Measurements from ENCODE around the gene EEF1AKMT2. TPM values are rescaled to one million over a fixed set of nuclear protein-coding genes. Genes with fewer than 3 reads are reported as not detected.

EEF1AKMT2 gene
- total RNA-seq, 2 experiments from 2014 or later, result 14.4 to 16.7 TPM

- H3K4me1 Mint-ChIP-seq (ENCODE audit: low read depth), result peaks cover 100% of the 10 kb centered on the region
- no peaks in the 10 kb centered on the region for H3K27me3 Mint-ChIP-seq
- ChIA-PET POLR2A (interaction anchor here (0.8 to 1.0 kb wide), 2 partner anchors 9 to 101 kb away, joined by 3 to 4 read pairs; no protein-coding TSS in a partner anchor), CTCF (interaction anchor here (16.7 kb wide), 1 partner anchor 16 kb away, joined by 253 read pairs; no protein-coding TSS in a partner anchor)
- TF ChIP-seq, protein P1, sequence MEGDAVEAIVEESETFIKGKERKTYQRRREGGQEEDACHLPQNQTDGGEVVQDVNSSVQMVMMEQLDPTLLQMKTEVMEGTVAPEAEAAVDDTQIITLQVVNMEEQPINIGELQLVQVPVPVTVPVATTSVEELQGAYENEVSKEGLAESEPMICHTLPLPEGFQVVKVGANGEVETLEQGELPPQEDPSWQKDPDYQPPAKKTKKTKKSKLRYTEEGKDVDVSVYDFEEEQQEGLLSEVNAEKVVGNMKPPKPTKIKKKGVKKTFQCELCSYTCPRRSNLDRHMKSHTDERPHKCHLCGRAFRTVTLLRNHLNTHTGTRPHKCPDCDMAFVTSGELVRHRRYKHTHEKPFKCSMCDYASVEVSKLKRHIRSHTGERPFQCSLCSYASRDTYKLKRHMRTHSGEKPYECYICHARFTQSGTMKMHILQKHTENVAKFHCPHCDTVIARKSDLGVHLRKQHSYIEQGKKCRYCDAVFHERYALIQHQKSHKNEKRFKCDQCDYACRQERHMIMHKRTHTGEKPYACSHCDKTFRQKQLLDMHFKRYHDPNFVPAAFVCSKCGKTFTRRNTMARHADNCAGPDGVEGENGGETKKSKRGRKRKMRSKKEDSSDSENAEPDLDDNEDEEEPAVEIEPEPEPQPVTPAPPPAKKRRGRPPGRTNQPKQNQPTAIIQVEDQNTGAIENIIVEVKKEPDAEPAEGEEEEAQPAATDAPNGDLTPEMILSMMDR (IDR thresholded peaks at IDR 0.05), result no peak
- H3K4me3 Mint-ChIP-seq, result peak overlapping the region; percentile 39
- intact Hi-C loops (cut with DNase I, micrococcal nuclease), result loop anchor here in 1 of 2 experiments (5.0 kb wide), 1 partner anchor 90 kb away; no protein-coding TSS in a partner anchor
- Histone ChIP-seq H3K36me3 (ENCODE audit: insufficient read depth, low read length) (no peaks in the 10 kb centered on the region), H3K4me1 (ENCODE audit: insufficient read depth, low read length) (peaks cover 99% of the 10 kb centered on the region), H3K9me3 (ENCODE audit: control insufficient read depth in 1 of 2, insufficient read depth in 1 of 2, low read length in 2 of 2) (no peaks in the 10 kb centered on the region), H3K27me3 (ENCODE audit: control insufficient read depth in 1 of 2, insufficient read depth in 2 of 2, low read length in 2 of 2) (no peaks in the 10 kb centered on the region), H3K4me3 (ENCODE audit: low read length) (no peak overlapping the region), H3K27ac (ENCODE audit: low read depth in 1 of 2, low read length in 2 of 2) (no peak overlapping the region)
- ATAC-seq (ENCODE audit: poor library complexity), result no peak
- peak in 1 of 14 experiments; percentile 3 for DNase-seq
- no peaks in the 10 kb centered on the region for H3K9me3 Mint-ChIP-seq
- peaks cover 16% of the 10 kb centered on the region for H3K36me3 Mint-ChIP-seq (ENCODE audit: low read depth)
- H3K27ac Mint-ChIP-seq, result peak overlapping the region; percentile 88
These were observed 54.0 kb downstream of the EEF1AKMT2 start for GRCh38 chr10:124737708-124738107.

DNA sequence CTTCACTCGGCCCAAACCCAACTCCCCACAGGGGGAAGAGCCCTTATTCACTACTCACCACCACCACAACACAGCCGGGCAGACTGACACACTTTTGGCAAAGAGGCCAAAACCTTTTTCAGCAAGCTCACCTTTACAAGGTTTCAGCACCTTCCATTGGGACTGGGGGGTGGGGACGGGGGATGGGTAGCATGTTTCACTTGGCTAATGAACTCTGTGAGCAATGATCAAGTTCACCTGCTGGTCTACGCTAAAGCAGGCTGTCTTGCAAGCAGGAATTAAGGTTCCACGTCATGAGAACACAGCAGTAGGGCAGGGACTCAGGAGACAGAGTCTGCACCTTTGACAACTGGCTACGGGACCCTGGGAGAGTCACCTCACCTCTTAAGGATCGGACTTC lies 54.5 kb downstream of the EEF1AKMT2 start:
- no peak overlapping the region for H3K27ac ChIP-seq (ENCODE audit: low read depth in 1 of 2, low read length in 2 of 2)
- Mint-ChIP-seq H3K4me1 (ENCODE audit: low read depth) (peaks cover 99% of the 10 kb centered on the region), H3K36me3 (ENCODE audit: low read depth) (peaks cover 14% of the 10 kb centered on the region), H3K27me3 (no peaks in the 10 kb centered on the region), H3K4me3 (peak overlapping the region; percentile 60), H3K27ac (peak overlapping the region; percentile 88), H3K9me3 (no peaks in the 10 kb centered on the region)
- DNase-seq (peak in 1 of 14 experiments; percentile 33), ATAC-seq (ENCODE audit: poor library complexity) (no peak)
- H3K4me1 ChIP-seq (ENCODE audit: insufficient read depth, low read length), result peaks cover 99% of the 10 kb centered on the region
- no peaks in the 10 kb centered on the region for H3K27me3 ChIP-seq (ENCODE audit: control insufficient read depth in 1 of 2, insufficient read depth in 2 of 2, low read length in 2 of 2)
- ChIA-PET CTCF (interaction anchor here (16.7 kb wide), 1 partner anchor 15 kb away, joined by 253 read pairs; no protein-coding TSS in a partner anchor), POLR2A (interaction anchor here (0.8 to 1.0 kb wide), 2 partner anchors 9 to 100 kb away, joined by 3 to 4 read pairs; no protein-coding TSS in a partner anchor)
- H3K4me3 ChIP-seq (ENCODE audit: low read length), result no peak overlapping the region
- H3K36me3 ChIP-seq (ENCODE audit: insufficient read depth, low read length), result no peaks in the 10 kb centered on the region
- TF ChIP-seq, protein P1 (IDR thresholded peaks at IDR 0.05), result no peak
- intact Hi-C loops (cut with DNase I, micrococcal nuclease), result loop anchor here in 1 of 2 experiments (5.0 kb wide), 1 partner anchor 90 kb away; no protein-coding TSS in a partner anchor
- no peaks in the 10 kb centered on the region for H3K9me3 ChIP-seq (ENCODE audit: control insufficient read depth in 1 of 2, insufficient read depth in 1 of 2, low read length in 2 of 2)

DNA sequence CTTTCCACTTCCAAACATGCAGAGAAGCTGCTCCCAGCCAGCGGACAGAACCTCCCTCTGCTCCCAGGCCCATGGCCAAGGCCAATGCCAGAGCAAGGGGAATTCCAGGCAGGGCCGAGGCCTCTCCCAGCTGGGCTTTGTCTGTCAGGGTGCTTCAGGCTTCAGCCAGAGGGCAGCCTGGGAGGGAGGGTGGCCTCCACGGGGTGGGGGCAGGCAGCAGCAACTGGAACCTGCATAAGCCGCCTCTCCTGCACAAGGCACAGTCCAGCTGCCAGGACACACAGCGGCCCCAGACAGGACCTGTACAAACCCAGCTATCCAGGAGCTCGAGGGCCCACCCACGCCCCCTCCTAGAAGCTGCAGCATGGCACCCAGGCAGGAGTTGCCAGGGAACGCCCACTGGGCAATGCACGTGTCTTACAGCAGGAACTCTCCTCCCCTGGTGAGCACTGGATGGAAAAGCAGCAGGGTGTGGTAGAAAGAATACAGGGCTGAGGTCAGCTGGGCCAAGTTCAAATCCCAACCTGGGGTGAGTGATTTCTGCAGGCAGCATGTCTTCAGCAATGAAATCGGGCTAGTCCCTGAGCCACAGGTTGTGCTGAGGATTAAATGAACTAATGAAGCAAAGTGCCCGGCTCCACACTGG lies 55.1 kb downstream of the EEF1AKMT2 start:
- Mint-ChIP-seq H3K4me1 (ENCODE audit: low read depth) (peaks cover 99% of the 10 kb centered on the region), H3K36me3 (ENCODE audit: low read depth) (peaks cover 14% of the 10 kb centered on the region), H3K27ac (peak overlapping the region; percentile 88), H3K27me3 (no peaks in the 10 kb centered on the region), H3K4me3 (peak overlapping the region; percentile 60), H3K9me3 (no peaks in the 10 kb centered on the region)
- CTCF ChIA-PET, result interaction anchor here (16.7 kb wide), 1 partner anchor 15 kb away, joined by 253 read pairs; no protein-coding TSS in a partner anchor
- H3K27ac ChIP-seq (ENCODE audit: low read depth in 1 of 2, low read length in 2 of 2), result no peak overlapping the region
- DNase-seq (peak in 1 of 14 experiments; percentile 4), ATAC-seq (ENCODE audit: poor library complexity) (no peak)
- POLR2A ChIA-PET, result no interaction called here
- intact Hi-C loops (cut with DNase I, micrococcal nuclease), result loop anchor here in 1 of 2 experiments (5.0 kb wide), 1 partner anchor 89 kb away; no protein-coding TSS in a partner anchor
- TF ChIP-seq, protein P1 (IDR thresholded peaks at IDR 0.05), result no peak
- H3K4me1 ChIP-seq (ENCODE audit: insufficient read depth, low read length), result peaks cover 99% of the 10 kb centered on the region
- H3K9me3 ChIP-seq (ENCODE audit: control insufficient read depth in 1 of 2, insufficient read depth in 1 of 2, low read length in 2 of 2), result no peaks in the 10 kb centered on the region
- H3K4me3 ChIP-seq (ENCODE audit: low read length), result no peak overlapping the region
- H3K27me3 ChIP-seq (ENCODE audit: control insufficient read depth in 1 of 2, insufficient read depth in 2 of 2, low read length in 2 of 2), result no peaks in the 10 kb centered on the region
- H3K36me3 ChIP-seq (ENCODE audit: insufficient read depth, low read length), result no peaks in the 10 kb centered on the region
